IMR-90 (cell line): Measurements from ENCODE around the gene PLEKHD1. TPM values are rescaled to one million over a fixed set of nuclear protein-coding genes. Genes with fewer than 3 reads are reported as not detected.

Source experiments
- ATAC-seq: fragments of 200-7000 bp; cut with Tn5 transposase; 2 replicates; pipeline ENCODE4 v1.9.1; 2020; ENCODE audit warnings: low read depth, mild to moderate bottlenecking, moderate library complexity
- BruUV-seq: library from RNA; stranded (reverse); fragments of 400-500 nt; replicated peaks from 2 replicates; lab custom pipeline; 2021; lab: Mats Ljungman, UMichigan
- CTCF ChIA-PET: fragments of 300-600 bp; formaldehyde crosslinking; extraction: SDS; loops from one replicate; lab custom pipeline; 2021; ENCODE audit warnings: antibody characterized with exemption; lab: Yijun Ruan, JAX
- POLR2A ChIA-PET: fragments of 300-600 bp; sonication (Branson Sonifier 250); formaldehyde crosslinking; loops from one replicate; lab custom pipeline; 2022; ENCODE audit warnings: antibody characterized with exemption; ENCODE audit not compliant: unreplicated experiment; lab: Charles Lee
- DNase-seq: peaks from one replicate; pipeline ENCODE4 v3.0.0; 2013
- H2AFZ ChIP-seq: replicated peaks from 2 replicates; pipeline ENCODE3; 2013; ENCODE audit warnings: low read length, mild to moderate bottlenecking; ENCODE audit not compliant: poor library complexity
- H2AK5ac ChIP-seq: 2 replicates; pipeline ENCODE4 v1.6.1; 2013; ENCODE audit warnings: low read depth, low read length, inconsistent platforms
- H2AK9ac ChIP-seq: replicated peaks from 2 replicates; pipeline ENCODE3; 2013; ENCODE audit warnings: mild to moderate bottlenecking, low read depth, low read length, moderate library complexity; ENCODE audit not compliant: poor library complexity
- H2BK120ac ChIP-seq: 2 replicates; pipeline ENCODE4 v1.6.1; 2013; ENCODE audit warnings: low read depth, low read length, inconsistent platforms
- H2BK15ac ChIP-seq: 3 replicates; pipeline ENCODE4 v1.6.1; 2013; ENCODE audit warnings: low read depth, low read length, inconsistent platforms
- H2BK20ac ChIP-seq: 2 replicates; pipeline ENCODE4 v1.6.1; 2013; ENCODE audit warnings: low read depth, mild to moderate bottlenecking, inconsistent platforms, low read length, moderate library complexity
- H2BK5ac ChIP-seq: 2 replicates; pipeline ENCODE4 v1.6.1; 2013; ENCODE audit warnings: mild to moderate bottlenecking, low read depth, low read length, inconsistent platforms; ENCODE audit not compliant: poor library complexity, severe bottlenecking
- H3K14ac ChIP-seq: replicated peaks from 2 replicates; pipeline ENCODE4 v1.6.1; 2013; ENCODE audit warnings: low read depth, low read length, inconsistent platforms
- H3K18ac ChIP-seq: 2 replicates; pipeline ENCODE4 v1.6.1; 2013; ENCODE audit warnings: low read depth, low read length, control low read depth
- H3K23ac ChIP-seq: 2 replicates; pipeline ENCODE4 v1.6.1; 2013; ENCODE audit warnings: low read depth, low read length, inconsistent platforms
- H3K27ac ChIP-seq: 2 replicates; pipeline ENCODE4 v1.5.1; 2013; ENCODE audit warnings: mild to moderate bottlenecking, control low read depth, low read length; ENCODE audit not compliant: insufficient read depth
- H3K27me3 ChIP-seq: 2 replicates; pipeline ENCODE4 v1.6.1; 2013; ENCODE audit warnings: low read length; ENCODE audit not compliant: control insufficient read depth, insufficient read depth
- H3K36me3 ChIP-seq: 2 replicates; pipeline ENCODE4 v1.6.1; 2013; ENCODE audit warnings: low read length, mixed read lengths; ENCODE audit not compliant: control insufficient read depth, insufficient read depth
- H3K4ac ChIP-seq: 2 replicates; pipeline ENCODE4 v1.6.1; 2013; ENCODE audit warnings: low read depth, low read length, inconsistent platforms
- H3K4me1 ChIP-seq: 2 replicates; pipeline ENCODE4 v1.6.1; 2013; ENCODE audit warnings: low read length, mixed read lengths; ENCODE audit not compliant: control insufficient read depth, insufficient read depth
- H3K4me2 ChIP-seq: 2 replicates; pipeline ENCODE4 v1.6.1; 2013; ENCODE audit warnings: low read depth, mild to moderate bottlenecking, control low read depth, low read length, moderate library complexity
- H3K4me3 ChIP-seq: 2 replicates; pipeline ENCODE4 v1.5.1; 2013; ENCODE audit warnings: low read depth, mild to moderate bottlenecking, control low read depth, low read length, moderate library complexity; ENCODE audit not compliant: insufficient read depth
- H3K56ac ChIP-seq: 2 replicates; pipeline ENCODE4 v1.6.1; 2013; ENCODE audit warnings: low read length, inconsistent platforms; ENCODE audit not compliant: insufficient read depth; ENCODE audit errors: extremely low read depth
- H3K79me1 ChIP-seq, 2 experiments: 2 replicates each; pipeline ENCODE4 v1.6.1; 2013; ENCODE audit warnings: low read length in 2 of 2, inconsistent platforms in 1 of 2, low read depth in 1 of 2
- H3K9ac ChIP-seq: 2 replicates; pipeline ENCODE4 v1.6.1; 2013; ENCODE audit warnings: low read depth, low read length, control low read depth
- H3K9me1 ChIP-seq: 2 replicates; pipeline ENCODE4 v1.6.1; 2013; ENCODE audit warnings: low read length, inconsistent platforms; ENCODE audit not compliant: insufficient read depth
- H3K9me3 ChIP-seq: 2 replicates; pipeline ENCODE4 v1.6.1; 2013; ENCODE audit warnings: low read length; ENCODE audit not compliant: control insufficient read depth, insufficient read depth
- H4K20me1 ChIP-seq: 2 replicates; pipeline ENCODE4 v1.6.1; 2013; ENCODE audit warnings: low read length, inconsistent platforms; ENCODE audit not compliant: insufficient read depth
- H4K5ac ChIP-seq: 2 replicates; pipeline ENCODE4 v1.6.1; 2013; ENCODE audit warnings: mild to moderate bottlenecking, low read depth, low read length, control low read depth
- H4K8ac ChIP-seq, 2 experiments: 2 replicates each; pipeline ENCODE4 v1.6.1; 2013; ENCODE audit warnings: low read depth in 2 of 2, low read length in 2 of 2, control low read depth in 1 of 2, inconsistent platforms in 1 of 2
- H4K91ac ChIP-seq: 2 replicates; pipeline ENCODE4 v1.6.1; 2013; ENCODE audit warnings: low read depth, low read length, inconsistent platforms; ENCODE audit not compliant: insufficient read depth
- BHLHE40 ChIP-seq: fragments of 150-350 bp; IDR thresholded peaks from 2 replicates; pipeline ENCODE4 v1.6.1; 2016; ENCODE audit warnings: mild to moderate bottlenecking, low read depth, low read length
- CEBPB ChIP-seq: IDR thresholded peaks from 2 replicates; pipeline ENCODE4 v1.6.1; 2012; ENCODE audit warnings: low read depth, low read length, improper control_type of control experiment
- CHD1 ChIP-seq: IDR thresholded peaks from 2 replicates; pipeline ENCODE4 v1.6.1; 2012; ENCODE audit warnings: low read depth, low read length, improper control_type of control experiment
- FOS ChIP-seq: fragments of 150-350 bp; IDR thresholded peaks from 2 replicates; pipeline ENCODE4 v1.6.1; 2016; ENCODE audit warnings: low read depth, low read length
- MAFK ChIP-seq: IDR thresholded peaks from 2 replicates; pipeline ENCODE4 v1.6.1; 2012; ENCODE audit warnings: low read depth, low read length, improper control_type of control experiment
- MAZ ChIP-seq: IDR thresholded peaks from 2 replicates; pipeline ENCODE4 v1.6.1; 2012; ENCODE audit warnings: low read depth, mild to moderate bottlenecking, low read length, improper control_type of control experiment, moderate library complexity, borderline replicate concordance
- MXI1 ChIP-seq: IDR thresholded peaks from 2 replicates; pipeline ENCODE4 v1.6.1; 2012; ENCODE audit warnings: low read depth, mild to moderate bottlenecking, low read length, moderate library complexity, borderline replicate concordance
- NFE2L2 ChIP-seq: fragments of 150-350 bp; IDR thresholded peaks from 2 replicates; pipeline ENCODE4 v1.6.1; 2016; ENCODE audit warnings: low read depth, mild to moderate bottlenecking, low read length
- POLR2A ChIP-seq: IDR thresholded peaks from 2 replicates; pipeline ENCODE4 v1.6.1; 2012; ENCODE audit warnings: mild to moderate bottlenecking, low read depth, low read length
- RAD21 ChIP-seq: IDR thresholded peaks from 2 replicates; pipeline ENCODE4 v1.6.1; 2012; ENCODE audit warnings: low read length, improper control_type of control experiment
- RCOR1 ChIP-seq: IDR thresholded peaks from 2 replicates; pipeline ENCODE4 v1.6.1; 2012; ENCODE audit warnings: mild to moderate bottlenecking, low read length, improper control_type of control experiment; ENCODE audit not compliant: insufficient replicate concordance
- RFX5 ChIP-seq: IDR thresholded peaks from 2 replicates; pipeline ENCODE4 v1.8.0; 2012; ENCODE audit warnings: low read depth, mild to moderate bottlenecking, low read length, moderate library complexity
- SMC3 ChIP-seq: fragments of 150-350 bp; IDR thresholded peaks from 2 replicates; pipeline ENCODE4 v1.6.1; 2016; ENCODE audit warnings: low read depth, mild to moderate bottlenecking, antibody characterized with exemption, low read length, moderate library complexity
- WGBS, 2 experiments: methylation state at CpG; one replicate each; pipeline versions ENCODE4 v1.1.5 to v1.1.7; 2013; ENCODE audit warnings: missing lambda C conversion rate in 2 of 2; ENCODE audit not compliant: insufficient read length in 1 of 2; ENCODE audit errors: extremely low coverage in 2 of 2; 5-methylcytosine and 5-hydroxymethylcytosine counted together
- dilution Hi-C: fragments of 300-500 bp; cut with HindIII; formaldehyde crosslinking; loops from one replicate; pipeline ENCODE4 v1.14.3; 2018; ENCODE audit warnings: low sequenced_read_pairs; ENCODE audit not compliant: unreplicated experiment
- in situ Hi-C: fragments of 300-500 bp; cut with MboI; formaldehyde crosslinking; loops from 3 replicates; pipeline ENCODE4 v1.14.3; 2019; ENCODE audit warnings: low sequenced_read_pairs, inconsistent platforms, mixed read lengths
- intact Hi-C: fragments of 100-400 bp; cut with micrococcal nuclease; formaldehyde crosslinking; loops from 2 replicates; pipeline ENCODE4 v1.10.0; 2022
- polyA plus RNA-seq, 3 experiments: library from polyadenylated mRNA; depleted of rRNA; stranded (reverse); fragments of >200 nt; gene quantifications; 2 replicates each; pipeline ENCODE4 v1.2.3, GENCODE V29; 2012; ENCODE audit warnings: low replicate concordance in 1 of 3
- total RNA-seq: library from RNA; depleted of rRNA; stranded (reverse); fragments of >200 nt; gene quantifications from 2 replicates; pipeline ENCODE4 v1.2.3, GENCODE V29; 2012
- TF ChIP-seq, protein P1 (sequence below): fragments of 150-350 bp; IDR thresholded peaks from 2 replicates; pipeline ENCODE4 v1.6.1; 2017; ENCODE audit warnings: mild to moderate bottlenecking, antibody characterized with exemption, low read length, low read depth
- TF ChIP-seq, protein P2 (sequence below): fragments of 150-350 bp; IDR thresholded peaks from 2 replicates; pipeline ENCODE4 v1.6.1; 2016; ENCODE audit warnings: low read depth, mild to moderate bottlenecking, low read length, moderate library complexity, borderline replicate concordance
- TF ChIP-seq, protein P3 (sequence below): conservative IDR thresholded peaks from 2 replicates; pipeline ENCODE4 v1.5.1; 2012; ENCODE audit warnings: mild to moderate bottlenecking, low read depth, low read length, improper control_type of control experiment

Gene PLEKHD1
- total and polyA plus RNA-seq, 2 of the 4 experiments (the other 2 are of a cell fraction): under 0.01 TPM; not detected in 1

DNA sequence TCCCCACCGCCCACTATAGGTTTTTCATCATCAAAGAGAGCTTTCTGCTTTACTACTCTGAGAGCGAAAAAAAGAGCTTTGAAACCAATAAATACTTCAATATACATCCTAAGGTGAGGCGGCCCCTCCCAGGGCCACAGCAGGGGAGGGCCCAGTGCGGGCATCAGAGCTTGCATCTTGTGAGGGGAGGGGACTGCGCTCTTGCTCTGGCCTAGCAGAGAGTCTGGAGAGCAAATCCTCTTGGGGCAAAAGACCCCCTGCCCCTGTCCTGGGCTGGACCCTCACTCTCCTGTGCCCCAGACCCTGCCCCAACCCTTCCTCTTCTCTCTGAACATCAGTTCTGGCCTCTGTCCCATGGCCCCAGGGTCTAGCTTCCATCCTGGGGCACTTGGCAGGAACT, 15.6 kb downstream of the PLEKHD1 start:
- no peak overlapping the region for H2BK20ac ChIP-seq
- H3K4me3 ChIP-seq: no peak overlapping the region
- H3K23ac ChIP-seq: no peak overlapping the region
- in situ Hi-C loops (no loop called here), dilution Hi-C loops (no loop called here), intact Hi-C loops (no loop called here)
- no peaks in the 10 kb centered on the region for H3K79me1 ChIP-seq
- H3K9me3 ChIP-seq: no peaks in the 10 kb centered on the region
- no peak overlapping the region for H3K14ac ChIP-seq
- no peak overlapping the region for H2AK9ac ChIP-seq
- no peak overlapping the region for H3K27ac ChIP-seq
- 0 out of 2 replicates have a peak, but pooled peaks cover 3% of the 10 kb centered on the region for H3K9me1 ChIP-seq
- no peak overlapping the region for H4K91ac ChIP-seq
- H3K36me3 ChIP-seq: no peaks in the 10 kb centered on the region
- no peak overlapping the region for H3K4ac ChIP-seq
- H3K18ac ChIP-seq: no peak overlapping the region
- no peak overlapping the region for H2BK15ac ChIP-seq
- POLR2A ChIA-PET: no interaction called here
- H3K4me1 ChIP-seq: no peaks in the 10 kb centered on the region; the same call in 1 of the 2 replicates
- no CpG with 5 or more reads among the region's 5 CpGs for WGBS, 2 experiments
- no peak overlapping the region for H4K5ac ChIP-seq
- H4K20me1 ChIP-seq: no peaks in the 10 kb centered on the region
- no peak for TF ChIP-seq CHD1
- no peak for TF ChIP-seq RAD21
- no peak for TF ChIP-seq SMC3
- TF ChIP-seq FOS: no peak
- TF ChIP-seq CEBPB: no peak
- TF ChIP-seq NFE2L2: no peak
- TF ChIP-seq POLR2A: no peak
- TF ChIP-seq RFX5: no peak
- TF ChIP-seq, protein P1, sequence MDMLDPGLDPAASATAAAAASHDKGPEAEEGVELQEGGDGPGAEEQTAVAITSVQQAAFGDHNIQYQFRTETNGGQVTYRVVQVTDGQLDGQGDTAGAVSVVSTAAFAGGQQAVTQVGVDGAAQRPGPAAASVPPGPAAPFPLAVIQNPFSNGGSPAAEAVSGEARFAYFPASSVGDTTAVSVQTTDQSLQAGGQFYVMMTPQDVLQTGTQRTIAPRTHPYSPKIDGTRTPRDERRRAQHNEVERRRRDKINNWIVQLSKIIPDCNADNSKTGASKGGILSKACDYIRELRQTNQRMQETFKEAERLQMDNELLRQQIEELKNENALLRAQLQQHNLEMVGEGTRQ: no peak
- TF ChIP-seq MAFK: no peak
- no peak for TF ChIP-seq MXI1
- no peak for TF ChIP-seq MAZ
- TF ChIP-seq, protein P2, sequence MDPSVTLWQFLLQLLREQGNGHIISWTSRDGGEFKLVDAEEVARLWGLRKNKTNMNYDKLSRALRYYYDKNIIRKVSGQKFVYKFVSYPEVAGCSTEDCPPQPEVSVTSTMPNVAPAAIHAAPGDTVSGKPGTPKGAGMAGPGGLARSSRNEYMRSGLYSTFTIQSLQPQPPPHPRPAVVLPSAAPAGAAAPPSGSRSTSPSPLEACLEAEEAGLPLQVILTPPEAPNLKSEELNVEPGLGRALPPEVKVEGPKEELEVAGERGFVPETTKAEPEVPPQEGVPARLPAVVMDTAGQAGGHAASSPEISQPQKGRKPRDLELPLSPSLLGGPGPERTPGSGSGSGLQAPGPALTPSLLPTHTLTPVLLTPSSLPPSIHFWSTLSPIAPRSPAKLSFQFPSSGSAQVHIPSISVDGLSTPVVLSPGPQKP: no peak
- TF ChIP-seq RCOR1: no peak
- no peak for TF ChIP-seq BHLHE40
- TF ChIP-seq, protein P3, sequence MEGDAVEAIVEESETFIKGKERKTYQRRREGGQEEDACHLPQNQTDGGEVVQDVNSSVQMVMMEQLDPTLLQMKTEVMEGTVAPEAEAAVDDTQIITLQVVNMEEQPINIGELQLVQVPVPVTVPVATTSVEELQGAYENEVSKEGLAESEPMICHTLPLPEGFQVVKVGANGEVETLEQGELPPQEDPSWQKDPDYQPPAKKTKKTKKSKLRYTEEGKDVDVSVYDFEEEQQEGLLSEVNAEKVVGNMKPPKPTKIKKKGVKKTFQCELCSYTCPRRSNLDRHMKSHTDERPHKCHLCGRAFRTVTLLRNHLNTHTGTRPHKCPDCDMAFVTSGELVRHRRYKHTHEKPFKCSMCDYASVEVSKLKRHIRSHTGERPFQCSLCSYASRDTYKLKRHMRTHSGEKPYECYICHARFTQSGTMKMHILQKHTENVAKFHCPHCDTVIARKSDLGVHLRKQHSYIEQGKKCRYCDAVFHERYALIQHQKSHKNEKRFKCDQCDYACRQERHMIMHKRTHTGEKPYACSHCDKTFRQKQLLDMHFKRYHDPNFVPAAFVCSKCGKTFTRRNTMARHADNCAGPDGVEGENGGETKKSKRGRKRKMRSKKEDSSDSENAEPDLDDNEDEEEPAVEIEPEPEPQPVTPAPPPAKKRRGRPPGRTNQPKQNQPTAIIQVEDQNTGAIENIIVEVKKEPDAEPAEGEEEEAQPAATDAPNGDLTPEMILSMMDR: no peak
- DNase-seq: no peak
- no peak overlapping the region for H2AFZ ChIP-seq
- peaks cover 46% of the 10 kb centered on the region for H3K27me3 ChIP-seq
- no peak for ATAC-seq
- no peak overlapping the region for H2BK5ac ChIP-seq
- no peak overlapping the region for H2BK120ac ChIP-seq
- no peak overlapping the region for H3K56ac ChIP-seq
- BruUV-seq: no TSS peak
- no peak overlapping the region for H4K8ac ChIP-seq
- no peak overlapping the region for H2AK5ac ChIP-seq
- CTCF ChIA-PET: interaction anchor here (0.7 kb wide), 1 partner anchor 302 kb away, joined by 3 read pairs; no protein-coding TSS in a partner anchor
- H3K9ac ChIP-seq: no peak overlapping the region
- no peak overlapping the region for H3K4me2 ChIP-seq
